NCI-H345 treated with DMSO at 0.1 percent for 48 hours (cell line): Measurements from ENCODE around the gene BRIP1.
"Not testable (repeated sequence)": the region's sequence is repeated elsewhere in the genome, so short reads cannot be mapped to it uniquely, and the experiment has no call there.

Experiments
- DNase-seq: peaks from one replicate; lab custom pipeline; 2025; ENCODE audit not compliant: unreplicated experiment; lab: John Stamatoyannopoulos, UW

Gene BRIP1

GRCh38 chr17:61831099-61831498 is 32.2 kb downstream of the BRIP1 start:
- no peak for DNase-seq

GRCh38 chr17:61828694-61829093 is 34.6 kb downstream of the BRIP1 start:
- no peak for DNase-seq

GRCh38 chr17:61827649-61828395 is 35.5 kb downstream of the BRIP1 start:
- DNase-seq, result no peak

- not testable (repeated sequence) for DNase-seq
These were observed 36.5 kb downstream of the BRIP1 start for GRCh38 chr17:61826866-61827265.

- DNase-seq, result not testable (repeated sequence)
These were observed 37.1 kb downstream of the BRIP1 start for GRCh38 chr17:61826198-61826597.

- no peak for DNase-seq
These were observed 37.7 kb downstream of the BRIP1 start for GRCh38 chr17:61825448-61826137.

GRCh38 chr17:61822326-61823285 is 40.7 kb downstream of the BRIP1 start:
- DNase-seq, result no peak

- DNase-seq, result no peak
These were observed 41.7 kb downstream of the BRIP1 start for GRCh38 chr17:61821655-61822054.

GRCh38 chr17:61819265-61819664 is 44.1 kb downstream of the BRIP1 start:
- not testable (repeated sequence) for DNase-seq

GRCh38 chr17:61818225-61818624 is 45.1 kb downstream of the BRIP1 start:
- no peak for DNase-seq

- no peak for DNase-seq
These were observed 45.9 kb downstream of the BRIP1 start for GRCh38 chr17:61817452-61817851.

GRCh38 chr17:61816538-61816937 is 46.8 kb downstream of the BRIP1 start:
- no peak for DNase-seq

GRCh38 chr17:61815863-61816503 is 47.3 kb downstream of the BRIP1 start:
- peak; percentile 6 for DNase-seq

GRCh38 chr17:61814485-61814884 is 48.8 kb downstream of the BRIP1 start:
- no peak for DNase-seq

GRCh38 chr17:61813211-61813610 is 50.1 kb downstream of the BRIP1 start:
- DNase-seq, result no peak

GRCh38 chr17:61812747-61813146 is 50.6 kb downstream of the BRIP1 start:
- no peak for DNase-seq

- peak; percentile 39 for DNase-seq
These were observed 53.4 kb downstream of the BRIP1 start for GRCh38 chr17:61809816-61810392.

GRCh38 chr17:61808442-61808841 is 54.9 kb downstream of the BRIP1 start:
- DNase-seq, result no peak

GRCh38 chr17:61806936-61807335 is 56.4 kb downstream of the BRIP1 start:
- no peak for DNase-seq

GRCh38 chr17:61806081-61806828 is 57.1 kb downstream of the BRIP1 start:
- peak; percentile 55 for DNase-seq
